Mammary epithelial cell (primary cell): ENCODE results near the gene SARS1.
"Not testable (repeated sequence)": the region's sequence is repeated elsewhere in the genome, so short reads cannot be mapped to it uniquely, and the experiment has no call there.

Source experiments
- CTCF ChIP-seq, 2 donors: IDR thresholded peaks in 1 of 2; conservative IDR thresholded peaks in 1 of 2; 2 replicates each; pipeline ENCODE4 v1.5.1; 2011 to 2012; ENCODE audit warnings: inconsistent platforms in 2 of 2, low read length in 2 of 2, mild to moderate bottlenecking in 2 of 2, control low read depth in 1 of 2, low read depth in 1 of 2; ENCODE audit not compliant: insufficient read depth in 1 of 2; ENCODE audit errors: extremely low read depth in 1 of 2
- EZH2 ChIP-seq: IDR thresholded peaks from 2 replicates; pipeline ENCODE4 v1.6.1; 2012; ENCODE audit warnings: low read length, inconsistent platforms, borderline replicate concordance

- not testable (repeated sequence) for TF ChIP-seq CTCF (conservative IDR thresholded peaks at IDR 0.05 in 1 of 2, IDR thresholded peaks at IDR 0.05 in 1 of 2; ENCODE audit: extremely low read depth in 1 of 2, insufficient read depth in 1 of 2, low read depth in 1 of 2, low read length in 2 of 2); EZH2
Measured at GRCh38 chr1:109221201-109221600, 7.5 kb downstream of the SARS1 start.
